ENCODE measurements around the gene THUMPD2.
"Not testable (repeated sequence)": the region's sequence is repeated elsewhere in the genome, so short reads cannot be mapped to it uniquely, and the experiment has no call there.

THUMPD2 gene

GRCh38 chr2:39778775-39779340 is at the start of gene THUMPD2:
Gene THUMPD2 (minus strand): TSS chr2:39779258. CDS start chr2:39779239, 19 bp downstream.
- peak; percentile 95 for DNase-seq

GRCh38 chr2:39821871-39822270 is 42.8 kb upstream of the THUMPD2 start:
- no peak for DNase-seq

- DNase-seq: no peak
Observed at GRCh38 chr2:39816845-39817244, 37.8 kb upstream of the THUMPD2 start.

- DNase-seq: no peak
Observed at GRCh38 chr2:39816428-39816827, 37.4 kb upstream of the THUMPD2 start.

- DNase-seq: no peak
Observed at GRCh38 chr2:39805936-39806608, 27.0 kb upstream of the THUMPD2 start.

DNA sequence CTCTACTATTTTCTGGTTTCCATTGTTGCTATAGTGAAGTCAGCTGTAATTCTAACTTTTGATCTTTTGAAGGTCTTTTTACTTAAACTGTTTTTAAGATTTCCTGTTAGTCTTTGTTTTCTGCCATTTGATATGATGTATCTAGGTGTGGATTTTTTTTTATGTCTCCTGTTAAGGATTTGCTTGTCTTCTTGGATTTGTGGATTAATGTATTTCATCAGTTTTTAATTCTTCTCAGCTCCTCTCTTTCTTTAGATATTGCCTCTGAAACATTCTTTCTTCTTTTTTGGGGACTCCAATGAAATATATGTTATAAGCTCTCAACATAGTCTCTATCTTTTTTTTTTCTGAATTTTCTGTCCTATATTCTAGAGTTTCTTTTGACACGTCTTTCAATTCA is 24.8 kb upstream of the THUMPD2 start:
- no peak for DNase-seq

DNA sequence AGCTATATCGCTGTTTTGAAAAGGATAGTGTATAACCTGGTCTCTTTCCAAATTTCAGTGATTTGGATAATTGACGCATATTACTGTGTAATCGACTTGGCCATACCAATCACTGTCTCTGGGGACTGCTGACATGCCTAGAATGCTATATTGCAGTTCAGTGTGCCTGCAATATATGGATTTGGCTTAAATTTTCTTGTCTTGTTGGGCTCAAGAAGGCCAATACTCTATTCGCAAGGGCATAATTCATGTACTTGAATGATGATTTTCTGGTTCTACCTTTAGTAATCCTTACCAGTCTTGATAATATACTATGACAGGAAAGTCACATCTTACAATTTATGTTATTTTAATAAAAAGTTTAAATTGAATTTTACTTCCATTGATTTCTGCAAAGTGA is 21.7 kb upstream of the THUMPD2 start:
- no peak for DNase-seq

DNA sequence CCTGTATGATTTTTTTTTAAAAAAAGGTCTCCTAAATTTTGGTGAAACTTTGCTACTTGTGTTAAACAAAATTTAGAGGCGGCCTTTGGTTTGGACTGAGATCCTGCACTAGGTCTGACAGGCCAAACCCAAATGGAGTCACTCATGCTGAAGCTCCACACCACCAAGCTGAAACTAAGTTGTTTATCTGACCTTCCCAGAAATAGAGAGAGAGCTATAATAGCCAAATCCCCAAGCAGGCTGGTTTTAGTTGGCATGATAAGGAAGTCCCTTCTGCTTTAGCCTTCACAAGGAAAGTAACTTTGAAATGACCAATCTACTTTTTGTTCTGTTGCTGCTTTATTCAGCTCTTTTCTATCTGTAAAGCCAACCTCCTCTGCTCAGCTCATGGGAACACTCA is 17.1 kb upstream of the THUMPD2 start:
- DNase-seq: no peak

GRCh38 chr2:39790216-39790818 is 11.3 kb upstream of the THUMPD2 start:
- DNase-seq: not testable (repeated sequence)

GRCh38 chr2:39787950-39788349 is 8.9 kb upstream of the THUMPD2 start:
- DNase-seq: no peak

DNA sequence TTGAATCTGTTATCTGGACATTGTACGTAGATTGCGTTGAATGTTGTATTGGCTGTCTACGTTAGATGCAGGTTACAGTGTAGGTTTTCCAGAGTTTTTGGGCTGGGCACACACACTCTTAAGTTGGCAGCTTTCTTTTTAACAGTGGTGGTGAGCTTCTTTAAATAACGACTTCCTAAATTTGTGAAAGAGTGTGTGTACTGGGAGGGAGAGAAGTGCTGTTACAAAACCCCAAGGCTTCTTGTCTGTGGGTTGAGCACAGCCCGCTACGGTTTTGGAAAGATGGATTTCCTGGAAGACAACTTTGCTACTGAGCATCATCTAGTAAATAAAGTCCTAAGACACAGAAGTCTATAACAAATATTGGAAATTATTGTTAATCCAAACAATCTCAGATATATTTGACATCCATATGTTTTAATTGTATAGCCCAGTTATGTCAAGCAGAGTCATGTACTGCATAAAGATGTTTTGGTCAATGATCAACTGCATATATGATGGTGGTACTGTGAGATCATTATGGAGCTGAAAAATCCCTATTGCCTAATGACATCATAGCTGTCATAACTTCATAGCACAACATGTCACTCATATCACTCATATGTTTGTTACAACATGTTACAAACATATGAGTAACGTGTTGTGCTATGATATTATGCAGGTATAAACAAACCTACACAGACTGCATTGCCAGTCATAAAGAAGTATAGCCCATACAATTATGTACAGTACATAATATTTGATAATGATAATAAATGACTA is 7.9 kb upstream of the THUMPD2 start:
- DNase-seq: no peak

- DNase-seq: no peak
Observed at GRCh38 chr2:39782591-39782990, 3.5 kb upstream of the THUMPD2 start.

GRCh38 chr2:39781697-39782096 is 2.6 kb upstream of the THUMPD2 start:
- DNase-seq: no peak

- DNase-seq: peak; percentile 10
Observed at GRCh38 chr2:39780825-39781600, 2.0 kb upstream of the THUMPD2 start.

DNA sequence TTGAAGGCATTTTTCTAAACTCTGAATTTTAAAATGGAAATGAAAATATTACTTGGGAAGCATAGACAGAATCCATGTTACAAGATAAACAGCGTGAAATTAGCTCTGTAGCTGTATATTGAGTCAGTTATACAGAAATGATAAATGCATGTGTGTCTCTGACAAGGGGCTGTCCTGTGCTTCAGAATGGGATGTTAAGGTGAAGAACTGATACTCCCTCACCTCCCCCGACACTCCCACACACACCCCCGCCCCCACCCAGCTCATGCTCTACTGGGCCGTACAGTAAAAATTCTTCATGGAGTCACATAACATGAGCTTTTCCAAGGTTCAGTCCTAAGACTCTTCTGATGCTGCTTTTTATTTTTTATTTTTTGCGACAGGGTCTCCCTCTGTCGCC is 869 bp upstream of the THUMPD2 start:
- no peak for DNase-seq

DNA sequence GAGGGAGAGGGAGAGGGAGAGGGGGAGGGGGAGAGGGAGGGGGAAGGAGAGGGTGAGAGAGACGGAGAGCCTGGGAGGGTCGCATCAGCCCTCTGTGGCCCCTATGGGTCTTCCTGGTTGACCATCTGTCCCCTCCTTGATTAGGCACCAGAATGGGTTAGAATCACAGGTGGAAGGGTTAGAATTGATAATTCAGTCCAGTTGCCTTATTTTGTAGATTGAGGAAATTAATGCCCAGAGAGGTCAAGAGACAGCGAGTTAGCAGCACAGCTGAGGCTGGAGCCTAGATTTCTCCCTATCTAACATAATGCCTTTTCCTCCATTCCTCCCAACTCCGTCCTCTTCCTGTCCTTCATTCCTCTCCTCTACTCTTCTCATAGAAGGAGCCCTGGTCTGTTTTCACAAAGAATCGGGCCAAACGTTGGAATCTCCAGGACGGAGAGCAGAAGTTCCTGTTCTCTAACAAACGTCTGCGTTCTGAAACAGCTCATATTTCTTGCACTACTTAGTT is 338 bp upstream of the THUMPD2 start:
- no peak for DNase-seq

DNA sequence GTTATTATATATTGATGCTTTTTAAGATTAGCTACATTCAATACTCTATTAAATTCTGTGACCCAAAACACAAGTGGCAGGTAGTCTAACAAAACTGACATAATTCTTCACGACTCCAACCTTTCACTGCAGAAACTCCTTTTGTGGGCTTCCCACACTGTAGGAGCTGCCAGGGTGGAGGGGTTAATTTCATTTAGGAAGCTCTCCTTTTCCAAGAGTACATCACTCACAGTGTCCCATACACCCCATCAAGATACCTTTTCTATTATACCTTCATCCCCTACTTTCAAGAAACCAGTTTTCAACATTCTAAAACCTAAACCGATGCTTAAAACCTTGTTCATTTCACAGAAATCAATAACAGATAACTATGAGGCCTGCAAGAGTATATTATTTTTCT is 825 bp downstream of the THUMPD2 start:
- DNase-seq: no peak

DNA sequence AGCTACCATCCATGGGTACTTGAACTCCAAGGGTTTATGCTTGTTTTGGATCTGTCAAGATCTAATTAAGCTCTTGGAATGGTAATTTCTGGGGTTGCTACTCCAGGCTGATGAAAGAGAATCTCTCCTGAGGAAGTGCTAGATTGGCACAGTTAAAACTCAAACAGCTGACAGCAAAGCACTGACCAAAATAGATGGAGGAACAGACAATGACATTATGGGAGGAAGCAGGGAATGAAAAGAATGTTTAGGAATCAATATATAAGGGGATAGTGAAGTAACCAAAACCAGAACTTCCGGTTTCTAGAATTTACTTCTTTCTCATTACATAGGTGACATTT is 6.3 kb downstream of the THUMPD2 start:
- DNase-seq: no peak

- DNase-seq: no peak
Observed at GRCh38 chr2:39772086-39772811, 6.8 kb downstream of the THUMPD2 start.

DNA sequence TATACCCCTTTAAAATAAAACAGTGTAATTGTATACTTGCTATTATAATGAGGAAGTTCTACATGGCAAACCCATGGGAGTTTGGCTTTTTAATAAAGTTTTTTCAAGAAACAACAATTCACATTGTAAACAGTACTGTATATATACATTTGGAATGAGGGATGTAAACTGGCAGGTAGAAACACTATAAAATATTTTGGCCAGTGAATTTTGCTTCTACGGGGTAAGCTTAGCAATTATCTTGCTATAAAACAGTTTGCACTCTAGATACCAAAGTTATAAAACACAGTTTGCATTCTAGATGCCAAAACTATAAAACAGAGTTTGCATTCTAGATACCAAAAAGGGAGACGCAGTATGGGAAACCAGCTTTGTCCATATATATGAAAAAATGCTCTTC is 16.6 kb downstream of the THUMPD2 start:
- DNase-seq: no peak

GRCh38 chr2:39757156-39757555 is 21.9 kb downstream of the THUMPD2 start:
- DNase-seq: no peak

GRCh38 chr2:39755466-39755865 is 23.6 kb downstream of the THUMPD2 start:
- no peak for DNase-seq
